NB4 (cell line): ENCODE results near the gene VAMP7.

ENCODE experiments used
- DNase-seq: peaks from one replicate; pipeline ENCODE4 v3.0.0; 2010; ENCODE audit warnings: low read depth
- H3K4me3 ChIP-seq: one replicate; pipeline ENCODE4 v1.5.1; 2011; ENCODE audit warnings: mild to moderate bottlenecking, low read depth, low read length, moderate library complexity
- CTCF ChIP-seq: IDR thresholded peaks from one replicate; pipeline ENCODE4 v1.5.1; 2012; ENCODE audit warnings: low read depth, low read length
- MAX ChIP-seq: IDR thresholded peaks from 2 replicates; pipeline ENCODE4 v1.6.1; 2011; ENCODE audit warnings: low read depth, low read length
- MYC ChIP-seq: IDR thresholded peaks from 2 replicates; pipeline ENCODE4 v1.6.1; 2011; ENCODE audit warnings: low read depth, low read length
- POLR2A ChIP-seq: IDR thresholded peaks from 2 replicates; pipeline ENCODE4 v1.6.1; 2011; ENCODE audit warnings: mild to moderate bottlenecking; ENCODE audit not compliant: insufficient read length; ENCODE audit errors: extremely low read depth

Gene VAMP7

GRCh38 chrX:155867821-155868220 lies 13.3 kb upstream of the VAMP7 start:
- TF ChIP-seq CTCF: no peak
- TF ChIP-seq MYC: no peak
- no peak for TF ChIP-seq POLR2A
- TF ChIP-seq MAX: no peak
- DNase-seq: no peak
- no peak overlapping the region for H3K4me3 ChIP-seq

GRCh38 chrX:155870958-155871357 lies 10.2 kb upstream of the VAMP7 start:
- no peak for DNase-seq
- TF ChIP-seq MAX (no peak), MYC (no peak), POLR2A (no peak), CTCF (no peak)
- H3K4me3 ChIP-seq: no peak overlapping the region

- no peak overlapping the region for H3K4me3 ChIP-seq
- TF ChIP-seq CTCF (no peak), MYC (no peak), MAX (no peak), POLR2A (no peak)
- DNase-seq: no peak
Observed at GRCh38 chrX:155871934-155872333, 9.2 kb upstream of the VAMP7 start.

GRCh38 chrX:155873188-155873587 lies 8.0 kb upstream of the VAMP7 start:
- DNase-seq: no peak
- no peak overlapping the region for H3K4me3 ChIP-seq
- no peak for TF ChIP-seq CTCF

GRCh38 chrX:155874571-155875244 lies 6.4 kb upstream of the VAMP7 start:
- no peak for DNase-seq
- no peak overlapping the region for H3K4me3 ChIP-seq
- TF ChIP-seq CTCF: no peak
- TF ChIP-seq POLR2A: no peak
- TF ChIP-seq MYC: no peak
- TF ChIP-seq MAX: no peak

- TF ChIP-seq MYC (no peak), CTCF (no peak)
- DNase-seq: no peak
- H3K4me3 ChIP-seq: no peak overlapping the region
Observed at GRCh38 chrX:155876704-155877103, 4.4 kb upstream of the VAMP7 start.
